GM12873 (cell line): ENCODE data around the gene FAM111B.

ENCODE experiments used
- CTCF ChIP-seq: IDR thresholded peaks from 2 replicates; pipeline ENCODE4 v1.5.1; 2012; ENCODE audit warnings: low read depth, mild to moderate bottlenecking, moderate library complexity, low read length, control low read depth; ENCODE audit not compliant: insufficient read depth; ENCODE audit errors: missing control alignments

The FAM111B gene

GRCh38 chr11:59172345-59173079, 65.5 kb downstream of the FAM111B start:
- no peak for TF ChIP-seq CTCF

- no peak for TF ChIP-seq CTCF
Measured at GRCh38 chr11:59173080-59173963, 66.3 kb downstream of the FAM111B start.

- TF ChIP-seq CTCF, result no peak
Measured at GRCh38 chr11:59173964-59174663, 67.1 kb downstream of the FAM111B start.

- TF ChIP-seq CTCF, result no peak
Measured at GRCh38 chr11:59174664-59175033, 67.6 kb downstream of the FAM111B start.

- no peak for TF ChIP-seq CTCF
Measured at GRCh38 chr11:59175091-59175501, 68.1 kb downstream of the FAM111B start.

- no peak for TF ChIP-seq CTCF
Measured at GRCh38 chr11:59176330-59176729, 69.3 kb downstream of the FAM111B start.
